HepG2 (cell line): ENCODE measurements around the gene MICB. TPM values are rescaled to one million over a fixed set of nuclear protein-coding genes. Genes with fewer than 3 reads are reported as not detected.

Source experiments
- CREB1 ChIP-seq, 2 experiments: fragments of 450-650 bp in 1 of 2; IDR thresholded peaks; 2 replicates each; pipeline ENCODE4 v1.6.1; 2016 to 2017; ENCODE audit warnings: control low read depth in 1 of 2, mild to moderate bottlenecking in 1 of 2, missing compliant biosample characterization in 1 of 2, missing genetic modification characterization in 1 of 2
- ERF ChIP-seq: IDR thresholded peaks from 2 replicates; pipeline ENCODE4 v1.6.1; 2018; ENCODE audit warnings: missing biosample characterization, missing genetic modification reagents
- GLMP ChIP-seq: sonication (generic); formaldehyde crosslinking; IDR thresholded peaks from 2 replicates; pipeline ENCODE4 v1.9.0; 2021; ENCODE audit warnings: missing genetic modification reagents, mild to moderate bottlenecking, borderline replicate concordance
- IKZF1 ChIP-seq: fragments of 450-650 bp; IDR thresholded peaks from 2 replicates; pipeline ENCODE4 v1.7.1; 2016
- KDM1A ChIP-seq: IDR thresholded peaks from 2 replicates; pipeline ENCODE4 v1.6.1; 2016; ENCODE audit warnings: missing compliant biosample characterization
- MYPOP ChIP-seq: sonication (generic); formaldehyde crosslinking; IDR thresholded peaks from 2 replicates; pipeline ENCODE4 v1.8.1; 2023; ENCODE audit warnings: mild to moderate bottlenecking, moderate library complexity, missing genetic modification reagents
- NBN ChIP-seq: fragments of 450-650 bp; conservative IDR thresholded peaks from 2 replicates; pipeline ENCODE4 v1.6.1; 2017
- NCOA1 ChIP-seq: sonication (generic); formaldehyde crosslinking; IDR thresholded peaks from 2 replicates; pipeline ENCODE4 v1.9.0; 2021; ENCODE audit warnings: missing genetic modification reagents
- NFKBIZ ChIP-seq: IDR thresholded peaks from 2 replicates; pipeline ENCODE4 v1.6.1; 2018; ENCODE audit warnings: missing genetic modification reagents, missing compliant biosample characterization
- NONO ChIP-seq, 2 experiments: fragments of 450-650 bp in 1 of 2; sonication (generic) in 1 of 2; formaldehyde crosslinking in 1 of 2; IDR thresholded peaks in 1 of 2; conservative IDR thresholded peaks in 1 of 2; 2 replicates each; pipeline versions ENCODE4 v1.6.1 to v1.8.0; 2017 to 2022; ENCODE audit warnings: mild to moderate bottlenecking in 1 of 2, missing genetic modification reagents in 1 of 2, moderate library complexity in 1 of 2
- RORA ChIP-seq: sonication (generic); formaldehyde crosslinking; IDR thresholded peaks from 2 replicates; pipeline ENCODE4 v1.5.0; 2020; ENCODE audit warnings: mild to moderate bottlenecking, missing genetic modification reagents, moderate library complexity
- SMARCE1 ChIP-seq: fragments of 450-650 bp; IDR thresholded peaks from 2 replicates; pipeline ENCODE4 v1.6.1; 2017; ENCODE audit warnings: borderline replicate concordance
- TERF1 ChIP-seq: sonication (generic); formaldehyde crosslinking; IDR thresholded peaks from 2 replicates; pipeline ENCODE4 v1.8.0; 2022; ENCODE audit warnings: mild to moderate bottlenecking, missing genetic modification reagents, moderate library complexity
- TOPORS ChIP-seq: sonication (generic); formaldehyde crosslinking; IDR thresholded peaks from 2 replicates; pipeline ENCODE4 v1.8.0; 2023; ENCODE audit warnings: mild to moderate bottlenecking, missing genetic modification reagents
- ZBTB7A ChIP-seq: sonication (generic); formaldehyde crosslinking; IDR thresholded peaks from 2 replicates; pipeline ENCODE4 v1.8.0; 2022; ENCODE audit warnings: mild to moderate bottlenecking, missing genetic modification reagents
- ZFP37 ChIP-seq: sonication (generic); formaldehyde crosslinking; IDR thresholded peaks from 2 replicates; pipeline ENCODE4 v1.4.0; 2020; ENCODE audit warnings: missing genetic modification reagents, borderline replicate concordance
- ZKSCAN5 ChIP-seq: sonication (generic); formaldehyde crosslinking; IDR thresholded peaks from 2 replicates; pipeline ENCODE4 v1.5.1; 2020; ENCODE audit warnings: mild to moderate bottlenecking, missing genetic modification reagents
- ZNF225 ChIP-seq: sonication (generic); formaldehyde crosslinking; IDR thresholded peaks from 2 replicates; pipeline ENCODE4 v1.4.0; 2020; ENCODE audit warnings: mild to moderate bottlenecking, missing genetic modification reagents
- ZNF317 ChIP-seq: sonication (generic); formaldehyde crosslinking; IDR thresholded peaks from 2 replicates; pipeline ENCODE4 v1.5.0; 2020; ENCODE audit warnings: mild to moderate bottlenecking, missing genetic modification reagents
- ZNF589 ChIP-seq: sonication (generic); formaldehyde crosslinking; conservative IDR thresholded peaks from 2 replicates; pipeline ENCODE4 v1.8.0; 2022; ENCODE audit warnings: mild to moderate bottlenecking, moderate library complexity, missing genetic modification reagents
- polyA plus RNA-seq, 8 experiments: library from polyadenylated mRNA; depleted of rRNA in 3 of 8; stranded (reverse) in 7 of 8; unstranded in 1 of 8; fragments of >200 nt; fragmentation: Illumina TruSeq in 4 of 8; extraction: Trizol in 4 of 8; gene quantifications; 2 replicates each; pipeline versions ENCODE4 v1.2.1 to v1.2.3, GENCODE V29; 2011 to 2016; ENCODE audit warnings: low read depth in 4 of 8, missing spikeins in 1 of 8, mixed read lengths in 1 of 8; ENCODE audit not compliant: insufficient read depth in 1 of 8
- total RNA-seq, 5 experiments: library from RNA; depleted of rRNA; stranded (reverse); fragments of >200 nt; fragmentation: Illumina TruSeq; extraction: Trizol; gene quantifications; 2 replicates each; pipeline ENCODE4 v1.2.3, GENCODE V29; 2016; ENCODE audit warnings: low read depth in 1 of 5
- TF ChIP-seq, protein P1 (sequence below), 2 experiments: sonication (generic) in 1 of 2; formaldehyde crosslinking in 1 of 2; IDR thresholded peaks; 2 replicates each; pipeline versions ENCODE4 v1.4.0 to v1.6.1; 2018 to 2020; ENCODE audit warnings: missing genetic modification reagents in 2 of 2, borderline replicate concordance in 1 of 2, low read depth in 1 of 2, mild to moderate bottlenecking in 1 of 2, missing biosample characterization in 1 of 2

Gene MICB
- total and polyA plus RNA-seq, 2 of the 13 experiments (the other 11 are each of a cell fraction or from before 2014, with no cell fraction given) = 12.5 to 12.8 TPM

DNA sequence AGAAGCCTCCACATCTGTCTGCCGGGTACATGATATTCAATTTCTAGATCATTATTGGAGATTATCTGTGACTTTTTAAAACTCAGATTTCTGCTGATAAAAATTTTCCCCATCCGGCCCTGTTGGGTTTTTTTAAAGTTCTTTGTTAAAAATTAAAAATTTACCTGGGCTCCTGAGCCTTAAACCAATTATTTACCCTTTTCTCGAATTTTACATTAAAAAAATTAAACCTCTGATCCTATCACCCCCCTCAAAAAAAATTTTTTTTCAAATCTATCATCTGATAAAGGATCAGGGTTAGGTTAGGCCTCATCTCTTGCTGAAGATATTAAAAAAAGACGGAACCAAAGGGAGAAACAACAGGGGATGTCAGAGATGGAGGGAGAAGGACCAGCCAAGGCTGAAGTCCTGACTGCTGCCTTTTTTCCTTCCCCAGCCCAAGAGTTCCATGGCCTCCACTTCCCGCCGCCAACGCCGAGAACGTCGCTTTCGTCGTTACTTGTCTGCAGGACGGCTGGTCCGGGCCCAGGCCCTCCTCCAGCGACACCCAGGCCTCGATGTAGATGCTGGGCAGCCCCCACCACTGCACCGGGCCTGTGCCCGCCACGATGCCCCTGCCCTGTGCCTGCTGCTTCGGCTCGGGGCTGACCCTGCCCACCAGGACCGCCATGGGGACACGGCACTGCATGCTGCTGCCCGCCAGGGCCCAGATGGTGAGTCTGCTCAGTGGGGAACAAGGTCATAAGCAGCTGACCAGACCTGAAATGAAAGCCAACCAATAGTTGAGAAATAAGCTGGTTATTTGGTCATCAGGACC lies 50.0 kb downstream of the MICB start (continued):
- TF ChIP-seq, protein P1, sequence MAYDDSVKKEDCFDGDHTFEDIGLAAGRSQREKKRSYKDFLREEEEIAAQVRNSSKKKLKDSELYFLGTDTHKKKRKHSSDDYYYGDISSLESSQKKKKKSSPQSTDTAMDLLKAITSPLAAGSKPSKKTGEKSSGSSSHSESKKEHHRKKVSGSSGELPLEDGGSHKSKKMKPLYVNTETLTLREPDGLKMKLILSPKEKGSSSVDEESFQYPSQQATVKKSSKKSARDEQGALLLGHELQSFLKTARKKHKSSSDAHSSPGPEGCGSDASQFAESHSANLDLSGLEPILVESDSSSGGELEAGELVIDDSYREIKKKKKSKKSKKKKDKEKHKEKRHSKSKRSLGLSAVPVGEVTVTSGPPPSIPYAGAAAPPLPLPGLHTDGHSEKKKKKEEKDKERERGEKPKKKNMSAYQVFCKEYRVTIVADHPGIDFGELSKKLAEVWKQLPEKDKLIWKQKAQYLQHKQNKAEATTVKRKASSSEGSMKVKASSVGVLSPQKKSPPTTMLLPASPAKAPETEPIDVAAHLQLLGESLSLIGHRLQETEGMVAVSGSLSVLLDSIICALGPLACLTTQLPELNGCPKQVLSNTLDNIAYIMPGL (CRISPR knock-in tag; IDR thresholded peaks at IDR 0.05; ENCODE audit: borderline replicate concordance in 1 of 2, low read depth in 1 of 2) = no peak; a peak in 1 of 4 replicates
- TF ChIP-seq ZNF589 (CRISPR knock-in tag) (no peak), ZNF225 (CRISPR knock-in tag) (peak; percentile 71; the same call in 1 of the 2 replicates), CREB1 (IDR thresholded peaks at IDR 0.05) (no peak), CREB1 (CRISPR knock-in tag; IDR thresholded peaks at IDR 0.05) (no peak; the same call in 1 of the 2 replicates), TOPORS (no peak), TERF1 (CRISPR knock-in tag) (no peak), ZKSCAN5 (CRISPR knock-in tag) (no peak), ERF (CRISPR knock-in tag) (no peak), RORA (CRISPR knock-in tag) (no peak), NCOA1 (CRISPR knock-in tag) (no peak), IKZF1 (no peak), SMARCE1 (no peak), NONO (IDR thresholded peaks at IDR 0.05) (no peak), NONO (CRISPR knock-in tag; conservative IDR thresholded peaks at IDR 0.05) (0 out of 2 replicates have a peak, but pooled peaks have one; percentile 6), GLMP (CRISPR knock-in tag) (no peak), ZBTB7A (CRISPR knock-in tag) (no peak), ZFP37 (CRISPR knock-in tag) (no peak), NFKBIZ (no peak), ZNF317 (no peak), MYPOP (CRISPR knock-in tag) (no peak), NBN (no peak), KDM1A (CRISPR knock-in tag) (no peak)
